ENCODE data around the gene NEUROD2. TPM values are rescaled to one million over a fixed set of nuclear protein-coding genes. Genes with fewer than 3 reads are reported as not detected.

The NEUROD2 gene
- total RNA-seq, 1 donor from 2014 or later = not detected

- intact Hi-C loops (cut with DNase I) = loop anchor here (5.0 kb wide), 2 partner anchors 49 to 129 kb away; no protein-coding TSS in a partner anchor
- ATAC-seq = peak; percentile 73
- DNase-seq (ENCODE audit: low spot score) = peak; percentile 92
These were observed 15.7 kb upstream of the NEUROD2 start for GRCh38 chr17:39623356-39623950.

GRCh38 chr17:39622380-39623006 lies 14.8 kb upstream of the NEUROD2 start:
- no peak for DNase-seq (ENCODE audit: low spot score)
- intact Hi-C loops (cut with DNase I) = loop anchor here (5.0 kb wide), 2 partner anchors 50 to 130 kb away; no protein-coding TSS in a partner anchor
- ATAC-seq = no peak

- intact Hi-C loops (cut with DNase I) = loop anchor here (5.0 kb wide), 2 partner anchors 51 to 131 kb away; no protein-coding TSS in a partner anchor
- DNase-seq (ENCODE audit: low spot score) = peak; percentile 91
- peak; percentile 81 for ATAC-seq
These were observed 14.0 kb upstream of the NEUROD2 start for GRCh38 chr17:39621523-39622379.

GRCh38 chr17:39619786-39620101 lies 12.0 kb upstream of the NEUROD2 start:
- DNase-seq (ENCODE audit: low spot score) (no peak), ATAC-seq (no peak)
- intact Hi-C loops (cut with DNase I) = loop anchor here (5.0 kb wide), 2 partner anchors 53 to 133 kb away; no protein-coding TSS in a partner anchor

- intact Hi-C loops (cut with DNase I) = no loop called here
- ATAC-seq (no peak), DNase-seq (ENCODE audit: low spot score) (no peak)
These were observed 11.5 kb upstream of the NEUROD2 start for GRCh38 chr17:39618956-39619785.

- ATAC-seq = no peak
- DNase-seq (ENCODE audit: low spot score) = no peak
- intact Hi-C loops (cut with DNase I) = no loop called here
These were observed 10.7 kb upstream of the NEUROD2 start for GRCh38 chr17:39618246-39618913.

- DNase-seq (ENCODE audit: low spot score) (peak; percentile 71), ATAC-seq (no peak)
- intact Hi-C loops (cut with DNase I) = no loop called here
These were observed 9.9 kb upstream of the NEUROD2 start for GRCh38 chr17:39617446-39618245.

GRCh38 chr17:39617100-39617445 lies 9.4 kb upstream of the NEUROD2 start:
- ATAC-seq (no peak), DNase-seq (ENCODE audit: low spot score) (no peak)
- intact Hi-C loops (cut with DNase I) = no loop called here

GRCh38 chr17:39615434-39615833 lies 7.7 kb upstream of the NEUROD2 start:
- DNase-seq (ENCODE audit: low spot score) (no peak), ATAC-seq (no peak)
- intact Hi-C loops (cut with DNase I) = no loop called here

GRCh38 chr17:39614545-39615157 lies 6.9 kb upstream of the NEUROD2 start:
- DNase-seq (ENCODE audit: low spot score) = no peak
- no peak for ATAC-seq
- intact Hi-C loops (cut with DNase I) = no loop called here

- intact Hi-C loops (cut with DNase I) = no loop called here
- ATAC-seq (no peak), DNase-seq (ENCODE audit: low spot score) (no peak)
These were observed 5.3 kb upstream of the NEUROD2 start for GRCh38 chr17:39612935-39613464.

GRCh38 chr17:39612291-39612894 lies 4.7 kb upstream of the NEUROD2 start:
- DNase-seq (ENCODE audit: low spot score) (no peak), ATAC-seq (no peak)
- intact Hi-C loops (cut with DNase I) = no loop called here

GRCh38 chr17:39611401-39612112 lies 3.8 kb upstream of the NEUROD2 start:
- ATAC-seq (no peak), DNase-seq (ENCODE audit: low spot score) (no peak)
- intact Hi-C loops (cut with DNase I) = no loop called here

GRCh38 chr17:39609416-39610025 lies 1.8 kb upstream of the NEUROD2 start:
- DNase-seq (ENCODE audit: low spot score) (no peak), ATAC-seq (no peak)
- intact Hi-C loops (cut with DNase I) = no loop called here

- no peak for DNase-seq (ENCODE audit: low spot score)
- no peak for ATAC-seq
- intact Hi-C loops (cut with DNase I) = no loop called here
These were observed 642 bp upstream of the NEUROD2 start for GRCh38 chr17:39608142-39608981.

Measured in sciatic nerve (tissue), 2 donors.